ENCODE data around the gene F10. TPM values are rescaled to one million over a fixed set of nuclear protein-coding genes. Genes with fewer than 3 reads are reported as not detected.

Gene F10
- total and polyA plus RNA-seq, 4 donors, result 2.5 to 18.8 (median 7.7) TPM

- H3K27ac ChIP-seq (ENCODE audit: low read depth in 1 of 2, low read length in 1 of 2), result no peak overlapping the region
- peaks cover 7 to 29% (median 22%) of the 10 kb centered on the region in 4 donors for H3K36me3 ChIP-seq (ENCODE audit: control insufficient read depth in 4 of 4, insufficient read depth in 4 of 4, low read length in 4 of 4)
- H3K9ac ChIP-seq (ENCODE audit: insufficient read depth in 1 of 2, low read length in 2 of 2), result no peak overlapping the region
- no peaks in the 10 kb centered on the region for H3K27me3 ChIP-seq (ENCODE audit: control insufficient read depth in 3 of 3, insufficient read depth in 3 of 3, low read length in 2 of 3)
- DNase-seq (no peak), ATAC-seq (ENCODE audit: insufficient read depth, low FRiP score) (no peak)
- H3K9me3 ChIP-seq (ENCODE audit: control insufficient read depth in 4 of 4, insufficient read depth in 3 of 4, low read length in 3 of 4), result peaks cover 0 to 4% (median 1%) of the 10 kb centered on the region in 4 donors
- H3K4me3 ChIP-seq, result no peak overlapping the region
- 95 to 97% methylated on average over 13 of the region's 13 CpGs for WGBS, 2 donors
- no peaks in the 10 kb centered on the region for H3K4me1 ChIP-seq (ENCODE audit: control insufficient read depth in 5 of 5, insufficient read depth in 5 of 5, low read length in 5 of 5)
- TF ChIP-seq CTCF (IDR thresholded peaks at IDR 0.05; ENCODE audit: control extremely low read depth, extremely low read depth), result no peak
Measured at GRCh38 chr13:113172419-113172926, 49.9 kb downstream of the F10 start.

GRCh38 chr13:113176280-113176679 lies 53.7 kb downstream of the F10 start:
- TF ChIP-seq CTCF (IDR thresholded peaks at IDR 0.05; ENCODE audit: control extremely low read depth, extremely low read depth), result no peak
- H3K9ac ChIP-seq (ENCODE audit: insufficient read depth in 1 of 2, low read length in 2 of 2), result no peak overlapping the region
- 68 to 86% methylated on average over 4 to 5 of the region's 5 CpGs for WGBS, 2 donors
- peaks cover 0 to 4% (median 0%) of the 10 kb centered on the region in 5 donors for H3K4me1 ChIP-seq (ENCODE audit: control insufficient read depth in 5 of 5, insufficient read depth in 5 of 5, low read length in 5 of 5)
- DNase-seq (no peak), ATAC-seq (ENCODE audit: insufficient read depth, low FRiP score) (peak; percentile 47)
- no peak overlapping the region for H3K4me3 ChIP-seq
- H3K9me3 ChIP-seq (ENCODE audit: control insufficient read depth in 4 of 4, insufficient read depth in 3 of 4, low read length in 3 of 4), result no peaks in the 10 kb centered on the region
- peaks cover 10 to 53% (median 41%) of the 10 kb centered on the region in 4 donors for H3K36me3 ChIP-seq (ENCODE audit: control insufficient read depth in 4 of 4, insufficient read depth in 4 of 4, low read length in 4 of 4)
- H3K27ac ChIP-seq (ENCODE audit: low read depth in 1 of 2, low read length in 1 of 2), result no peak overlapping the region
- no peaks in the 10 kb centered on the region for H3K27me3 ChIP-seq (ENCODE audit: control insufficient read depth in 3 of 3, insufficient read depth in 3 of 3, low read length in 2 of 3)

- TF ChIP-seq CTCF (IDR thresholded peaks at IDR 0.05; ENCODE audit: control extremely low read depth, extremely low read depth), result no peak
- H3K9ac ChIP-seq (ENCODE audit: insufficient read depth in 1 of 2, low read length in 2 of 2), result no peak overlapping the region
Measured at GRCh38 chr13:113176822-113177221, 54.2 kb downstream of the F10 start.

More at GRCh38 chr13:113176822-113177221, 54.2 kb downstream of the F10 start:
- DNase-seq, result no peak
- no peak for ATAC-seq (ENCODE audit: insufficient read depth, low FRiP score)
- H3K4me3 ChIP-seq, result no peak overlapping the region
- H3K27ac ChIP-seq (ENCODE audit: low read depth in 1 of 2, low read length in 1 of 2), result no peak overlapping the region
- WGBS, 2 donors, result 93 to 97% methylated on average over 14 of the region's 14 CpGs
- peaks cover 9 to 53% (median 39%) of the 10 kb centered on the region in 4 donors for H3K36me3 ChIP-seq (ENCODE audit: control insufficient read depth in 4 of 4, insufficient read depth in 4 of 4, low read length in 4 of 4)
- H3K27me3 ChIP-seq (ENCODE audit: control insufficient read depth in 3 of 3, insufficient read depth in 3 of 3, low read length in 2 of 3), result no peaks in the 10 kb centered on the region
- peaks cover 0 to 4% (median 0%) of the 10 kb centered on the region in 5 donors for H3K4me1 ChIP-seq (ENCODE audit: control insufficient read depth in 5 of 5, insufficient read depth in 5 of 5, low read length in 5 of 5)
- no peaks in the 10 kb centered on the region for H3K9me3 ChIP-seq (ENCODE audit: control insufficient read depth in 4 of 4, insufficient read depth in 3 of 4, low read length in 3 of 4)

Data from lung (tissue), 12 donors.